ENCODE measurements around the gene ACSF3. TPM values are rescaled to one million over a fixed set of nuclear protein-coding genes. Genes with fewer than 3 reads are reported as not detected.

ACSF3 gene
- total RNA-seq, 3 donors from 2014 or later (not counting 1 experiment from before 2014, with no cell fraction given) = 45.0 to 71.4 (median 51.6) TPM

DNA sequence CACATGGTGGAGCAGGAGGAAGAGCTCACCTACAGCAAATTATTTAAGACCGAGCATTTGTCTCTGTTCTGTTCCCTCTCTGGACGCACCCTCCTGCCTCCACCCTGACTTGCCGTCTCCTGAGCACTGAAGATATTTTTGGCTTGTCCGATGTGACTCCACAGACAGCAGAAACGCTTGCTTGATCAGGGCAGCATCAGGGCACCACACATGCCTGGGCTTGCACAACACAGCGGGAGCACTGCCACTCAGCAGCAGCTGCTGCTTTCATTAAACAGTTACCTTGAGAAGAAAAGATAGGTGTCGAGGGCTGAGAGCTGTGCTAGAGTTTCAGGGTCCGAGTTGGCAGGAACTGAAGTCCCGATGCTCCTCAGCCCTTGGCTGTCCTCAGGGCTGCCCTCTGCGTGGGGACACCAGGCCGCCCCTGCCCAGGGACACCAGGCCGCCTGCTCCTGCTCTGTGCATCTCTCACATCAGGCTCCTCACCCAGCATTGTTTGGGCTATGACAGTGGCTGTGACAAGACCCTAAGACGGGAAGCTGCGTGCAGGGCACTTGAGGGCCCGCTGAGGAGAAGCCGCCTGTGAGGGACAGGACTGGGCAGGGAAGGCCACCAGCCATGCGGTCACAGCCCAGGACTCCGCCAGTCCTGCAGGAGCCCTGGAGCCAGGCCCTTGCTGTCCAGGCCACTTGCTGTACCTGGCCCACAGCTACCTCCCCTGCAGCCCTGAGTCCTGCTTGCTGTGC lies 56.6 kb downstream of the ACSF3 start:
- Histone ChIP-seq H3K4me3 (ENCODE audit: low read length) (no peak overlapping the region), H3K27ac (ENCODE audit: low read length) (no peak overlapping the region), H3K9me3 (ENCODE audit: control insufficient read depth, insufficient read depth, low read length) (peaks cover 3% of the 10 kb centered on the region), H3K36me3 (ENCODE audit: control insufficient read depth, insufficient read depth, low read length) (peaks cover 20% of the 10 kb centered on the region), H3K27me3 (ENCODE audit: control insufficient read depth, insufficient read depth, low read length) (no peaks in the 10 kb centered on the region), H3K4me1 (ENCODE audit: control insufficient read depth, insufficient read depth, low read length) (no peaks in the 10 kb centered on the region)
- Mint-ChIP-seq H3K4me1 (no peaks in the 10 kb centered on the region), H3K36me3 (no peaks in the 10 kb centered on the region), H3K9me3 (no peaks in the 10 kb centered on the region), H3K27me3 (ENCODE audit: low read depth in 2 of 2) (no peaks in the 10 kb centered on the region), H3K27ac (peak overlapping the region; percentile 4 to 21), H3K4me3 (no peak overlapping the region)
- intact Hi-C loops (cut with micrococcal nuclease) = no loop called here
- no peak for TF ChIP-seq CTCF (IDR thresholded peaks at IDR 0.05)
- DNase-seq (no peak), ATAC-seq (no peak)
- 98% methylated on average over 18 of the region's 18 CpGs for WGBS (ENCODE audit: insufficient coverage)

DNA sequence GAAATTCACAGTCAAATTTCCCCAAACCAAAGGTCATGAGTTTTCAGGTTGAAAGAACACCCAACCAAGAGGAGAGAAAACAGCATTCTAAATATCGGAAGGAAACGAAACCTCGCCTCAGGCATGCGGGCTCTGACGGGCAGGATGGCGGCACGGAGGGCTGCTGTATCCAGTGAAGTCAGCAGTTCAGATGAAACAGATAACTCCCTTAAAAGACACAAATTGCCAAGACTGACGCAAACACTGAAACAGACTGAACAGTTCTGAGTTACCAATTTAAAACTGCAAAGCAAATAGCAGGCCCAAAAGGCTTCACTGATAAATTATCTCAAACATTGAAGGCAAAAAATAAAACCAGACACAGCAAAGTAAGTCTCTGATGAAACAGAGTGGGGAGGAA lies 57.3 kb downstream of the ACSF3 start:
- peaks cover 3% of the 10 kb centered on the region for H3K9me3 ChIP-seq (ENCODE audit: control insufficient read depth, insufficient read depth, low read length)
- WGBS (ENCODE audit: insufficient coverage) = 94% methylated on average over 8 of the region's 8 CpGs
- H3K27ac Mint-ChIP-seq = no peak overlapping the region
- no peaks in the 10 kb centered on the region for H3K27me3 ChIP-seq (ENCODE audit: control insufficient read depth, insufficient read depth, low read length)
- H3K4me3 ChIP-seq (ENCODE audit: low read length) = no peak overlapping the region
- H3K27ac ChIP-seq (ENCODE audit: low read length) = no peak overlapping the region
- no peak for TF ChIP-seq CTCF (IDR thresholded peaks at IDR 0.05)
- no peaks in the 10 kb centered on the region for H3K36me3 Mint-ChIP-seq
- ATAC-seq (no peak), DNase-seq (no peak)
- no peak overlapping the region for H3K4me3 Mint-ChIP-seq
- H3K4me1 ChIP-seq (ENCODE audit: control insufficient read depth, insufficient read depth, low read length) = no peaks in the 10 kb centered on the region
- intact Hi-C loops (cut with micrococcal nuclease) = no loop called here
- H3K9me3 Mint-ChIP-seq = no peaks in the 10 kb centered on the region
- no peaks in the 10 kb centered on the region for H3K27me3 Mint-ChIP-seq (ENCODE audit: low read depth in 2 of 2)
- H3K36me3 ChIP-seq (ENCODE audit: control insufficient read depth, insufficient read depth, low read length) = peaks cover 20% of the 10 kb centered on the region
- no peaks in the 10 kb centered on the region for H3K4me1 Mint-ChIP-seq

GRCh38 chr16:89152831-89153700 lies 59.4 kb downstream of the ACSF3 start:
- intact Hi-C loops (cut with micrococcal nuclease) = no loop called here
- H3K4me3 Mint-ChIP-seq = no peak overlapping the region
- ATAC-seq (no peak), DNase-seq (no peak)
- H3K27me3 ChIP-seq (ENCODE audit: control insufficient read depth, insufficient read depth, low read length) = no peaks in the 10 kb centered on the region
- no peaks in the 10 kb centered on the region for H3K4me1 Mint-ChIP-seq
- no peak overlapping the region for H3K4me3 ChIP-seq (ENCODE audit: low read length)
- H3K27me3 Mint-ChIP-seq (ENCODE audit: low read depth in 2 of 2) = no peaks in the 10 kb centered on the region
- WGBS (ENCODE audit: insufficient coverage) = 87% methylated on average over 40 of the region's 41 CpGs
- H3K36me3 Mint-ChIP-seq = no peaks in the 10 kb centered on the region
- no peaks in the 10 kb centered on the region for H3K9me3 Mint-ChIP-seq
- H3K9me3 ChIP-seq (ENCODE audit: control insufficient read depth, insufficient read depth, low read length) = peaks cover 3% of the 10 kb centered on the region
- peaks cover 17% of the 10 kb centered on the region for H3K36me3 ChIP-seq (ENCODE audit: control insufficient read depth, insufficient read depth, low read length)
- TF ChIP-seq CTCF (IDR thresholded peaks at IDR 0.05) = no peak
- H3K27ac Mint-ChIP-seq = no peak overlapping the region
- H3K27ac ChIP-seq (ENCODE audit: low read length) = no peak overlapping the region
- H3K4me1 ChIP-seq (ENCODE audit: control insufficient read depth, insufficient read depth, low read length) = no peaks in the 10 kb centered on the region

All from natural killer cell (primary cell).